CD14-positive monocyte (primary cell): ENCODE results near the gene CACNA1E. TPM values are rescaled to one million over a fixed set of nuclear protein-coding genes. Genes with fewer than 3 reads are reported as not detected.

Source experiments
- DNase-seq, 3 donors: peaks; one replicate each; pipeline ENCODE4 v3.0.0-alpha.2; 2011 to 2022
- H2AFZ ChIP-seq: 2 replicates; pipeline ENCODE4 v1.6.0; 2012; ENCODE audit warnings: mild to moderate bottlenecking, low read depth, low read length, inconsistent platforms; ENCODE audit not compliant: insufficient read depth, poor library complexity, severe bottlenecking
- H3K27ac ChIP-seq, 2 donors: 1 replicate in 1 of 2; 2 replicates in 1 of 2; pipeline ENCODE4 v1.5.1; 2012 to 2013; ENCODE audit warnings: low read length in 2 of 2, control low read depth in 1 of 2, inconsistent platforms in 1 of 2, low read depth in 1 of 2, mild to moderate bottlenecking in 1 of 2
- H3K27me3 ChIP-seq, 2 donors: one replicate each; pipeline versions ENCODE4 v1.6.0 to v1.6.1; 2011 to 2013; ENCODE audit warnings: low read length in 2 of 2; ENCODE audit not compliant: control insufficient read depth in 2 of 2, insufficient read depth in 2 of 2
- H3K36me3 ChIP-seq, 2 donors: replicated peaks in 1 of 2; 1 replicate in 1 of 2; 2 replicates in 1 of 2; pipeline versions ENCODE4 v1.5.1 to v1.6.1; 2012 to 2013; ENCODE audit warnings: low read length in 2 of 2, control low read depth in 1 of 2, inconsistent platforms in 1 of 2, mild to moderate bottlenecking in 1 of 2; ENCODE audit not compliant: insufficient read depth in 2 of 2, control insufficient read depth in 1 of 2
- H3K4me1 ChIP-seq, 2 donors: 1 replicate in 1 of 2; 2 replicates in 1 of 2; pipeline versions ENCODE4 v1.5.1 to v1.6.1; 2012 to 2013; ENCODE audit warnings: low read length in 2 of 2, control low read depth in 1 of 2, inconsistent platforms in 1 of 2, mild to moderate bottlenecking in 1 of 2, moderate library complexity in 1 of 2; ENCODE audit not compliant: insufficient read depth in 2 of 2, control insufficient read depth in 1 of 2
- H3K4me2 ChIP-seq: replicated peaks from 2 replicates; pipeline ENCODE3; 2012; ENCODE audit warnings: low read length, moderate library complexity, mild to moderate bottlenecking; ENCODE audit not compliant: poor library complexity, severe bottlenecking; ENCODE audit errors: extremely low read depth
- H3K4me3 ChIP-seq, 3 experiments: fragments of 200-600 bp in 1 of 3; sonication (generic) in 1 of 3; replicated peaks in 1 of 3; 1 replicate in 2 of 3; 2 replicates in 1 of 3; pipeline ENCODE4 v1.5.1; 2011 to 2013; ENCODE audit warnings: low read length in 3 of 3, mild to moderate bottlenecking in 3 of 3, control low read depth in 2 of 3, low read depth in 2 of 3, inconsistent platforms in 1 of 3, moderate library complexity in 1 of 3
- H3K79me2 ChIP-seq: 2 replicates; pipeline ENCODE4 v1.6.0; 2012; ENCODE audit warnings: mild to moderate bottlenecking, control low read depth, inconsistent platforms, low read length, moderate library complexity; ENCODE audit not compliant: insufficient read depth
- H3K9ac ChIP-seq: 2 replicates; pipeline ENCODE4 v1.6.0; 2017; ENCODE audit warnings: low read length, mild to moderate bottlenecking; ENCODE audit not compliant: insufficient read depth, poor library complexity, severe bottlenecking
- H3K9me3 ChIP-seq, 2 donors: replicated peaks in 1 of 2; 1 replicate in 1 of 2; 2 replicates in 1 of 2; pipeline versions ENCODE4 v1.5.1 to v1.6.1; 2012 to 2013; ENCODE audit warnings: low read length in 2 of 2, control low read depth in 1 of 2; ENCODE audit not compliant: control insufficient read depth in 1 of 2, insufficient read depth in 1 of 2
- H4K20me1 ChIP-seq: 2 replicates; pipeline ENCODE4 v1.6.0; 2012; ENCODE audit warnings: mild to moderate bottlenecking, low read length, control low read depth, moderate library complexity; ENCODE audit not compliant: insufficient read depth
- H3K27ac Mint-ChIP-seq, 7 donors: one replicate each; pipeline ENCODE4 v1.8.0; 2020; ENCODE audit warnings: mild to moderate bottlenecking in 7 of 7, mixed read lengths in 7 of 7, moderate library complexity in 6 of 7, inconsistent platforms in 2 of 7
- H3K27me3 Mint-ChIP-seq, 3 donors: one replicate each; pipeline ENCODE4 v1.8.0; 2021 to 2022; ENCODE audit warnings: low read depth in 3 of 3, mild to moderate bottlenecking in 3 of 3, mixed read lengths in 3 of 3, moderate library complexity in 3 of 3, inconsistent platforms in 1 of 3
- H3K36me3 Mint-ChIP-seq, 2 donors: one replicate each; pipeline ENCODE4 v1.8.0; 2020; ENCODE audit warnings: mixed read lengths in 2 of 2, inconsistent platforms in 1 of 2, mild to moderate bottlenecking in 1 of 2
- H3K4me1 Mint-ChIP-seq: one replicate; pipeline ENCODE4 v1.8.0; 2020; ENCODE audit warnings: mild to moderate bottlenecking, mixed read lengths
- H3K4me3 Mint-ChIP-seq, 2 donors: one replicate each; pipeline ENCODE4 v1.8.0; 2020; ENCODE audit warnings: mild to moderate bottlenecking in 2 of 2, mixed read lengths in 2 of 2, moderate library complexity in 1 of 2
- H3K9me3 Mint-ChIP-seq, 7 donors: one replicate each; pipeline ENCODE4 v1.8.0; 2020 to 2022; ENCODE audit warnings: mixed read lengths in 7 of 7, mild to moderate bottlenecking in 6 of 7, moderate library complexity in 6 of 7, inconsistent platforms in 2 of 7
- CTCF ChIP-seq: fragments of 200-600 bp; IDR thresholded peaks from one replicate; pipeline ENCODE4 v1.8.0; 2022; ENCODE audit warnings: antibody characterized with exemption, mild to moderate bottlenecking
- WGBS: methylation state at CpG from one replicate; pipeline ENCODE4 v1.1.5; 2013; ENCODE audit warnings: missing lambda C conversion rate; ENCODE audit not compliant: insufficient coverage; 5-methylcytosine and 5-hydroxymethylcytosine counted together
- intact Hi-C, 2 donors: fragments of 100-400 bp; cut with micrococcal nuclease; formaldehyde crosslinking; loops; one replicate each; pipeline versions ENCODE4 v1.15.0 to v1.15.1; 2023
- polyA plus RNA-seq, 3 donors: library from polyadenylated mRNA; depleted of rRNA in 1 of 3; unstranded in 2 of 3; stranded (reverse) in 1 of 3; fragments of 300-500 nt in 2 of 3; fragments of >200 nt in 1 of 3; fragmentation: Illumina TruSeq in 2 of 3; gene quantifications; 1 replicate in 2 of 3; 2 replicates in 1 of 3; pipeline ENCODE4 v1.2.3, GENCODE V29; 2012 to 2021

The CACNA1E gene
- polyA plus RNA-seq, 3 donors = 0.04 TPM; not detected in 2

GRCh38 chr1:181538836-181539235 is 55.5 kb downstream of the CACNA1E start:
- intact Hi-C loops = no loop called here
- Histone ChIP-seq H3K27me3 (peaks cover 4 to 8% of the 10 kb centered on the region in 2 donors), H3K36me3 (no peaks in the 10 kb centered on the region), H2AFZ (no peak overlapping the region), H3K4me2 (no peak overlapping the region), H4K20me1 (no peaks in the 10 kb centered on the region), H3K27ac (no peak overlapping the region), H3K4me3 (no peak overlapping the region), H3K4me1 (no peaks in the 10 kb centered on the region), H3K79me2 (no peaks in the 10 kb centered on the region), H3K9ac (no peak overlapping the region), H3K9me3 (peaks cover 14 to 22% of the 10 kb centered on the region in 2 donors)
- Mint-ChIP-seq H3K36me3 (no peaks in the 10 kb centered on the region), H3K9me3 (peaks cover 3 to 21% (median 14%) of the 10 kb centered on the region in 7 donors), H3K27ac (no peak overlapping the region), H3K4me3 (no peak overlapping the region), H3K27me3 (peaks cover 2 to 14% (median 10%) of the 10 kb centered on the region in 3 donors), H3K4me1 (peaks cover 4% of the 10 kb centered on the region)
- no peak for TF ChIP-seq CTCF
- DNase-seq = no peak
- no CpG with 5 or more reads among the region's 2 CpGs for WGBS

- 68% methylated on average over 5 of the region's 5 CpGs for WGBS
- H3K27me3 Mint-ChIP-seq = peaks cover 8 to 27% (median 9%) of the 10 kb centered on the region in 3 donors
- no peak for TF ChIP-seq CTCF
Measured at GRCh38 chr1:181541458-181541857, 58.1 kb downstream of the CACNA1E start.

More at GRCh38 chr1:181541458-181541857, 58.1 kb downstream of the CACNA1E start:
- H3K9me3 ChIP-seq = peaks cover 14 to 22% of the 10 kb centered on the region in 2 donors
- H3K4me2 ChIP-seq = no peak overlapping the region
- no peaks in the 10 kb centered on the region for H3K4me1 ChIP-seq
- no peak overlapping the region for H2AFZ ChIP-seq
- no peak overlapping the region for H3K9ac ChIP-seq
- no peak overlapping the region for H3K4me3 ChIP-seq
- DNase-seq = no peak
- H3K9me3 Mint-ChIP-seq = peaks cover 3 to 23% (median 14%) of the 10 kb centered on the region in 7 donors
- H3K36me3 Mint-ChIP-seq = no peaks in the 10 kb centered on the region
- peaks cover 4 to 9% of the 10 kb centered on the region in 2 donors for H3K27me3 ChIP-seq
- no peaks in the 10 kb centered on the region for H3K36me3 ChIP-seq
- H3K27ac Mint-ChIP-seq = no peak overlapping the region
- intact Hi-C loops = no loop called here
- H3K4me1 Mint-ChIP-seq = peaks cover 4% of the 10 kb centered on the region
- no peak overlapping the region for H3K27ac ChIP-seq
- H3K79me2 ChIP-seq = no peaks in the 10 kb centered on the region
- H3K4me3 Mint-ChIP-seq = no peak overlapping the region
- H4K20me1 ChIP-seq = no peaks in the 10 kb centered on the region
